PFSK-1 (cell line): ENCODE measurements around the gene NUCB2.

Experiments used
- FOXP2 ChIP-seq: optimal IDR thresholded peaks from 2 replicates; pipeline ENCODE3; 2011; ENCODE audit warnings: borderline replicate concordance, control low read depth, inconsistent platforms; ENCODE audit not compliant: insufficient read depth; ENCODE audit errors: extremely low read length, extremely low read depth
- POLR2AphosphoS5 ChIP-seq: IDR thresholded peaks from 2 replicates; pipeline ENCODE4 v1.6.1; 2012; ENCODE audit warnings: low read depth, mild to moderate bottlenecking, control low read depth, low read length, moderate library complexity
- REST ChIP-seq, 2 experiments: IDR thresholded peaks; 2 replicates each; pipeline versions ENCODE4 v1.6.1 to v1.8.0; 2011 to 2012; ENCODE audit warnings: low read depth in 2 of 2, low read length in 2 of 2, control low read depth in 1 of 2, inconsistent platforms in 1 of 2, mild to moderate bottlenecking in 1 of 2, moderate library complexity in 1 of 2; ENCODE audit not compliant: insufficient read depth in 1 of 2
- SIN3A ChIP-seq: IDR thresholded peaks from 2 replicates; pipeline ENCODE4 v1.6.1; 2012; ENCODE audit warnings: mild to moderate bottlenecking, low read length, moderate library complexity, borderline replicate concordance; ENCODE audit not compliant: insufficient read depth
- TAF1 ChIP-seq: IDR thresholded peaks from 2 replicates; pipeline ENCODE4 v1.6.1; 2012; ENCODE audit warnings: low read length, control low read depth, borderline replicate concordance; ENCODE audit not compliant: insufficient read depth

The NUCB2 gene

GRCh38 chr11:17366495-17366894 is 90.0 kb downstream of the NUCB2 start:
- TF ChIP-seq SIN3A (no peak), REST (IDR thresholded peaks at IDR 0.05; ENCODE audit: insufficient read depth in 1 of 2, low read depth in 2 of 2, low read length in 2 of 2) (no peak), POLR2AphosphoS5 (no peak), FOXP2 (no peak), TAF1 (no peak)

GRCh38 chr11:17368551-17368950 is 92.0 kb downstream of the NUCB2 start:
- no peak for TF ChIP-seq SIN3A

GRCh38 chr11:17369094-17369493 is 92.6 kb downstream of the NUCB2 start:
- no peak for TF ChIP-seq POLR2AphosphoS5
- no peak for TF ChIP-seq SIN3A
- TF ChIP-seq TAF1 = no peak
- no peak for TF ChIP-seq FOXP2
- TF ChIP-seq REST (IDR thresholded peaks at IDR 0.05; ENCODE audit: insufficient read depth in 1 of 2, low read depth in 2 of 2, low read length in 2 of 2) = no peak

GRCh38 chr11:17369684-17370243 is 93.2 kb downstream of the NUCB2 start:
- TF ChIP-seq REST (IDR thresholded peaks at IDR 0.05; ENCODE audit: insufficient read depth in 1 of 2, low read depth in 2 of 2, low read length in 2 of 2) (no peak), SIN3A (no peak), POLR2AphosphoS5 (no peak), TAF1 (no peak), FOXP2 (no peak)

GRCh38 chr11:17371614-17372013 is 95.1 kb downstream of the NUCB2 start:
- TF ChIP-seq POLR2AphosphoS5 = no peak
- TF ChIP-seq SIN3A = no peak
- TF ChIP-seq TAF1 = no peak
- no peak for TF ChIP-seq REST (IDR thresholded peaks at IDR 0.05; ENCODE audit: insufficient read depth in 1 of 2, low read depth in 2 of 2, low read length in 2 of 2)
- TF ChIP-seq FOXP2 = no peak
